Measurements from ENCODE around the gene GFRA1. TPM values are rescaled to one million over a fixed set of nuclear protein-coding genes. Genes with fewer than 3 reads are reported as not detected.

GFRA1 gene
- total and polyA plus RNA-seq, 2 donors (not counting 3 experiments of a cell fraction or from before 2014, with no cell fraction given), result 0.22 to 0.88 TPM

- BruUV-seq (replicated peaks), result no TSS peak
- Histone ChIP-seq H3K4me1 (ENCODE audit: control insufficient read depth, extremely low read depth, insufficient read depth, low read length) (no peaks in the 10 kb centered on the region), H3K36me3 (ENCODE audit: control insufficient read depth in 2 of 2, extremely low read depth in 1 of 2, insufficient read depth in 2 of 2, low read length in 2 of 2) (no peaks in the 10 kb centered on the region), H4K20me1 (replicated peaks; ENCODE audit: control insufficient read depth, extremely low read depth, insufficient read depth, low read length) (no peaks in the 10 kb centered on the region), H3K9me1 (replicated peaks; ENCODE audit: control insufficient read depth, extremely low read depth, insufficient read depth, low read length) (no peaks in the 10 kb centered on the region), H3K9me3 (replicated peaks; ENCODE audit: control insufficient read depth, insufficient read depth, low read length) (no peaks in the 10 kb centered on the region), H3K4me2 (ENCODE audit: insufficient read depth, low read length) (no peak overlapping the region), H2AFZ (ENCODE audit: low read depth, low read length) (no peak overlapping the region), H3K27ac (ENCODE audit: insufficient read depth, low read depth, low read length) (no peak overlapping the region), H3K27me3 (ENCODE audit: control insufficient read depth in 2 of 2, insufficient read depth in 2 of 2, low read length in 2 of 2) (no peaks in the 10 kb centered on the region), H3K4me3 (replicated peaks in 1 of 3; ENCODE audit: insufficient read depth in 1 of 3, low read depth in 1 of 3, low read length in 3 of 3) (no peak overlapping the region), H3K79me2 (ENCODE audit: control insufficient read depth, insufficient read depth, low read length) (no peaks in the 10 kb centered on the region), H3K9ac (replicated peaks; ENCODE audit: extremely low read depth, insufficient read depth, low read length) (no peak overlapping the region)
- intact Hi-C loops (cut with micrococcal nuclease), result no loop called here
- TF ChIP-seq FOS (IDR thresholded peaks at IDR 0.05; ENCODE audit: borderline replicate concordance, insufficient read depth, low read length), result no peak
- FAIRE-seq (no peak), DNase-seq (ENCODE audit: low read depth, low spot score) (no peak)
- POLR2A ChIA-PET, result no interaction called here
- dilution Hi-C loops (cut with MboI; ENCODE audit: extremely low pct_ligation_motif_present, low sequenced_read_pairs), result no loop called here
- CTCF ChIA-PET, result no interaction called here
These were observed 10.3 kb downstream of the GFRA1 start for GRCh38 chr10:116262678-116263077.

- H3K9ac ChIP-seq (replicated peaks; ENCODE audit: extremely low read depth, insufficient read depth, low read length), result no peak overlapping the region
- intact Hi-C loops (cut with micrococcal nuclease), result no loop called here
- H3K27ac ChIP-seq (ENCODE audit: insufficient read depth, low read depth, low read length), result no peak overlapping the region
- POLR2A ChIA-PET, result no interaction called here
- H3K4me2 ChIP-seq (ENCODE audit: insufficient read depth, low read length), result no peak overlapping the region
- no peaks in the 10 kb centered on the region for H3K9me1 ChIP-seq (replicated peaks; ENCODE audit: control insufficient read depth, extremely low read depth, insufficient read depth, low read length)
- CTCF ChIA-PET, result no interaction called here
- no peaks in the 10 kb centered on the region for H3K79me2 ChIP-seq (ENCODE audit: control insufficient read depth, insufficient read depth, low read length)
- no peaks in the 10 kb centered on the region for H3K36me3 ChIP-seq (ENCODE audit: control insufficient read depth in 2 of 2, extremely low read depth in 1 of 2, insufficient read depth in 2 of 2, low read length in 2 of 2)
- DNase-seq (ENCODE audit: low read depth, low spot score), result no peak
- no peaks in the 10 kb centered on the region for H3K4me1 ChIP-seq (ENCODE audit: control insufficient read depth, extremely low read depth, insufficient read depth, low read length)
- no peak overlapping the region for H2AFZ ChIP-seq (ENCODE audit: low read depth, low read length)
- dilution Hi-C loops (cut with MboI; ENCODE audit: extremely low pct_ligation_motif_present, low sequenced_read_pairs), result no loop called here
- H3K27me3 ChIP-seq (ENCODE audit: control insufficient read depth in 2 of 2, insufficient read depth in 2 of 2, low read length in 2 of 2), result no peaks in the 10 kb centered on the region
- no TSS peak for BruUV-seq (replicated peaks)
- H3K9me3 ChIP-seq (replicated peaks; ENCODE audit: control insufficient read depth, insufficient read depth, low read length), result no peaks in the 10 kb centered on the region
- no peak overlapping the region for H3K4me3 ChIP-seq (replicated peaks in 1 of 3; ENCODE audit: insufficient read depth in 1 of 3, low read depth in 1 of 3, low read length in 3 of 3)
- FAIRE-seq, result no peak
- TF ChIP-seq EZH2 (IDR thresholded peaks at IDR 0.05; ENCODE audit: borderline replicate concordance, low read depth, low read length, severe bottlenecking), result no peak
- no peak for TF ChIP-seq POLR2AphosphoS5 (IDR thresholded peaks at IDR 0.05; ENCODE audit: insufficient read depth, low read depth, low read length)
- TF ChIP-seq JUN (IDR thresholded peaks at IDR 0.05; ENCODE audit: borderline replicate concordance, insufficient read depth, insufficient read length, low read depth), result no peak
- no peak for TF ChIP-seq MYC (IDR thresholded peaks at IDR 0.05; ENCODE audit: low read depth, low read length)
- no peak for TF ChIP-seq MAX (IDR thresholded peaks at IDR 0.05; ENCODE audit: insufficient read depth, insufficient read length)
- TF ChIP-seq GATA2 (IDR thresholded peaks at IDR 0.05; ENCODE audit: insufficient read depth, insufficient read length, low read depth, low read length), result no peak
- TF ChIP-seq CTCF (IDR thresholded peaks at IDR 0.05; ENCODE audit: extremely low read depth in 1 of 2, insufficient read depth in 1 of 2, low read depth in 1 of 2, low read length in 2 of 2), result no peak
- TF ChIP-seq POLR2A (IDR thresholded peaks at IDR 0.05; ENCODE audit: low read depth, low read length), result no peak
- TF ChIP-seq FOS (IDR thresholded peaks at IDR 0.05; ENCODE audit: borderline replicate concordance, insufficient read depth, low read length), result no peak
- H4K20me1 ChIP-seq (replicated peaks; ENCODE audit: control insufficient read depth, extremely low read depth, insufficient read depth, low read length), result no peaks in the 10 kb centered on the region
These were observed 12.4 kb downstream of the GFRA1 start for GRCh38 chr10:116260599-116260998.
